HUES48 (cell line): ENCODE measurements around the gene OR8H2.

Experiments
- H3K27ac ChIP-seq: one replicate; pipeline ENCODE4 v1.7.0; 2013; ENCODE audit warnings: low read depth, low read length, inconsistent platforms
- H3K27me3 ChIP-seq: 2 replicates; pipeline ENCODE4 v1.6.1; 2013; ENCODE audit warnings: mild to moderate bottlenecking, low read length; ENCODE audit not compliant: control insufficient read depth, insufficient read depth
- H3K36me3 ChIP-seq: 2 replicates; pipeline ENCODE4 v1.6.1; 2013; ENCODE audit warnings: low read length; ENCODE audit not compliant: control insufficient read depth, insufficient read depth
- H3K4me1 ChIP-seq: 2 replicates; pipeline ENCODE4 v1.6.1; 2013; ENCODE audit warnings: mild to moderate bottlenecking, low read length; ENCODE audit not compliant: control insufficient read depth, insufficient read depth
- H3K4me3 ChIP-seq: 2 replicates; pipeline ENCODE4 v1.5.1; 2013; ENCODE audit warnings: mild to moderate bottlenecking, low read depth, low read length
- H3K9ac ChIP-seq: 2 replicates; pipeline ENCODE4 v1.6.1; 2013; ENCODE audit warnings: mild to moderate bottlenecking, low read depth, low read length, moderate library complexity
- H3K9me3 ChIP-seq: 2 replicates; pipeline ENCODE4 v1.6.1; 2013; ENCODE audit warnings: low read length; ENCODE audit not compliant: control insufficient read depth, insufficient read depth

The OR8H2 gene

GRCh38 chr11:56152333-56152732 is 48.8 kb downstream of the OR8H2 start:
- Histone ChIP-seq H3K4me3 (no peak overlapping the region), H3K4me1 (no peaks in the 10 kb centered on the region), H3K9me3 (peaks cover 23% of the 10 kb centered on the region), H3K9ac (no peak overlapping the region), H3K27me3 (no peaks in the 10 kb centered on the region), H3K36me3 (no peaks in the 10 kb centered on the region), H3K27ac (no peak overlapping the region)
